Gastroesophageal sphincter (tissue), 3 donors: ENCODE results near the gene TPM1.

Source experiments
- CTCF ChIP-seq, 4 experiments: fragments of 200-600 bp in 2 of 4; fragments of 450-650 bp in 2 of 4; sonication (generic) in 1 of 4; IDR thresholded peaks; one replicate each; pipeline ENCODE4 v1.5.1; 2017 to 2019; ENCODE audit warnings: antibody characterized with exemption in 4 of 4, mild to moderate bottlenecking in 2 of 4, moderate library complexity in 2 of 4
- EP300 ChIP-seq: sonication (generic); formaldehyde crosslinking; IDR thresholded peaks from one replicate; pipeline ENCODE4 v1.6.1; 2017; ENCODE audit warnings: antibody characterized with exemption, mild to moderate bottlenecking
- POLR2A ChIP-seq, 2 donors: fragments of 450-650 bp; IDR thresholded peaks; one replicate each; pipeline ENCODE4 v1.6.1; 2017; ENCODE audit warnings: antibody characterized with exemption in 2 of 2, mild to moderate bottlenecking in 2 of 2, moderate library complexity in 1 of 2
- POLR2AphosphoS5 ChIP-seq: sonication (generic); formaldehyde crosslinking; IDR thresholded peaks from one replicate; pipeline ENCODE4 v1.6.1; 2017; ENCODE audit warnings: antibody characterized with exemption

GRCh38 chr15:63040954-63041353, 1.6 kb upstream of the TPM1 start:
- TF ChIP-seq CTCF (IDR thresholded peaks at IDR 0.05) (no peak), POLR2A (IDR thresholded peaks at IDR 0.05) (no peak), EP300 (no peak), POLR2AphosphoS5 (peak; percentile 78)
